CD4-positive, alpha-beta T cell (primary cell): Measurements from ENCODE around the gene NMNAT1. TPM values are rescaled to one million over a fixed set of nuclear protein-coding genes. Genes with fewer than 3 reads are reported as not detected.

Experiments used
- ATAC-seq: fragments of 200-7000 bp; cut with Tn5 transposase; one replicate; pipeline ENCODE4 v1.10.0; 2022; ENCODE audit warnings: mild to moderate bottlenecking; ENCODE audit not compliant: poor library complexity
- CTCF ChIA-PET: fragments of 350-600 bp; sonication (Branson Sonifier 250); formaldehyde crosslinking; loops from one replicate; lab custom pipeline; 2021; ENCODE audit warnings: antibody characterized with exemption, inconsistent platforms; lab: Charles Lee
- POLR2A ChIA-PET: fragments of 350-600 bp; sonication (Branson Sonifier 250); formaldehyde crosslinking; loops from one replicate; lab custom pipeline; 2021; ENCODE audit warnings: antibody characterized with exemption, inconsistent platforms; lab: Charles Lee
- DNase-seq, 14 experiments: peaks; one replicate each; pipeline ENCODE4 v3.0.0-alpha.2; 2013 to 2020; ENCODE audit warnings: mixed read lengths in 2 of 14
- H3K27ac ChIP-seq, 2 donors: one replicate each; pipeline versions ENCODE4 v1.5.1 to v1.7.0; 2013; ENCODE audit warnings: low read length in 2 of 2, low read depth in 1 of 2, mild to moderate bottlenecking in 1 of 2
- H3K27me3 ChIP-seq, 2 experiments: 1 replicate in 1 of 2; 2 replicates in 1 of 2; pipeline versions ENCODE4 v1.6.1 to v1.7.0; 2013; ENCODE audit warnings: low read length in 2 of 2, control low read depth in 1 of 2, mild to moderate bottlenecking in 1 of 2, moderate library complexity in 1 of 2; ENCODE audit not compliant: insufficient read depth in 2 of 2, control insufficient read depth in 1 of 2
- H3K36me3 ChIP-seq: one replicate; pipeline ENCODE4 v1.6.1; 2013; ENCODE audit warnings: low read length, control low read depth; ENCODE audit not compliant: insufficient read depth
- H3K4me1 ChIP-seq: one replicate; pipeline ENCODE4 v1.6.1; 2013; ENCODE audit warnings: low read length, control low read depth; ENCODE audit not compliant: insufficient read depth
- H3K4me3 ChIP-seq: one replicate; pipeline ENCODE4 v1.5.1; 2013; ENCODE audit warnings: mild to moderate bottlenecking, low read length, moderate library complexity
- H3K9me3 ChIP-seq, 2 experiments: 1 replicate in 1 of 2; 2 replicates in 1 of 2; pipeline versions ENCODE4 v1.6.1 to v1.7.0; 2013; ENCODE audit warnings: low read length in 2 of 2, mild to moderate bottlenecking in 2 of 2, control low read depth in 1 of 2, moderate library complexity in 1 of 2; ENCODE audit not compliant: control insufficient read depth in 1 of 2, insufficient read depth in 1 of 2
- H3K27ac Mint-ChIP-seq: one replicate; pipeline ENCODE4 v1.8.0; 2020; ENCODE audit warnings: mixed read lengths
- H3K27me3 Mint-ChIP-seq: one replicate; pipeline ENCODE4 v1.8.0; 2021; ENCODE audit warnings: mixed read lengths
- H3K36me3 Mint-ChIP-seq: one replicate; pipeline ENCODE4 v1.8.0; 2021; ENCODE audit warnings: low read depth, mixed read lengths
- H3K4me1 Mint-ChIP-seq: one replicate; pipeline ENCODE4 v1.8.0; 2021; ENCODE audit warnings: low read depth, mixed read lengths
- H3K4me3 Mint-ChIP-seq: one replicate; pipeline ENCODE4 v1.8.0; 2020; ENCODE audit warnings: mild to moderate bottlenecking, mixed read lengths
- H3K9me3 Mint-ChIP-seq: one replicate; pipeline ENCODE4 v1.8.0; 2020; ENCODE audit warnings: mixed read lengths
- intact Hi-C, 2 experiments: fragments of 100-400 bp; cut with DNase I in 1 of 2; cut with micrococcal nuclease in 1 of 2; formaldehyde crosslinking; loops; one replicate each; pipeline versions ENCODE4 v1.15.1 to v1.9.0; 2023 to 2025; cut with DNase I, micrococcal nuclease
- total RNA-seq, 174 experiments: library from RNA in 2 of 174; stranded (reverse) in 2 of 174; gene quantifications; one replicate each; pipeline ENCODE4 v1.2.3 and lab custom pipeline; 2021 to 2026
- TF ChIP-seq, protein P1 (sequence below): fragments of 200-600 bp; IDR thresholded peaks from one replicate; pipeline ENCODE4 v1.8.0; 2022; ENCODE audit warnings: antibody characterized with exemption, mild to moderate bottlenecking

NMNAT1 gene
- total RNA-seq, 2 experiments from 2014 or later, result 0.66 to 1.0 TPM

DNA sequence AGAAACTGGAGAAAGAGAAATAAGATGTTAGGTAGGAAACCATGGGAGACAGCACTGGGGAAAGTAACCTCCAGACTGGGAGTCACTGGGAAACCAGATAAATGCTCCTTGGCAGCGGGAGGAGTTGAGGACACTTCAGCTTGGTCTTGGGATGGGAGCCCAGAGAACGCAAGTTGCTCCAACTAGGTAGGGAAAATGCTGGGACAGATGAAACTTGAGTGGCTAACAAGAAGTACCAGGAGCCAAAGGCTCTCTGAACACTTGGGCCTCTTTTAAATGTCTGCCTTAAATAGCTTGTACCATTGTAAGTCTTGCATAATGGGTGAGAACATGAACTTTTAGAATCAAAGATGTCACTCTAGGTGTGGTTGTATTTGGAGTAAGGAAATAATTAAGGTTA is 3.0 kb downstream of the NMNAT1 start:
- intact Hi-C loops, result loop anchor here in 1 of 2 experiments (10.0 kb wide), 1 partner anchor 162 kb away; no protein-coding TSS in a partner anchor
- Mint-ChIP-seq H3K27ac (peak overlapping the region; percentile 4), H3K4me1 (peaks cover 26% of the 10 kb centered on the region), H3K4me3 (no peak overlapping the region), H3K27me3 (no peaks in the 10 kb centered on the region), H3K9me3 (no peaks in the 10 kb centered on the region), H3K36me3 (peaks cover 17% of the 10 kb centered on the region)
- ChIA-PET CTCF (no interaction called here), POLR2A (no interaction called here)
- Histone ChIP-seq H3K27me3 (no peaks in the 10 kb centered on the region), H3K4me3 (no peak overlapping the region), H3K27ac (no peak overlapping the region), H3K9me3 (no peaks in the 10 kb centered on the region), H3K4me1 (peaks cover 34% of the 10 kb centered on the region), H3K36me3 (peaks cover 6% of the 10 kb centered on the region)
- TF ChIP-seq, protein P1, sequence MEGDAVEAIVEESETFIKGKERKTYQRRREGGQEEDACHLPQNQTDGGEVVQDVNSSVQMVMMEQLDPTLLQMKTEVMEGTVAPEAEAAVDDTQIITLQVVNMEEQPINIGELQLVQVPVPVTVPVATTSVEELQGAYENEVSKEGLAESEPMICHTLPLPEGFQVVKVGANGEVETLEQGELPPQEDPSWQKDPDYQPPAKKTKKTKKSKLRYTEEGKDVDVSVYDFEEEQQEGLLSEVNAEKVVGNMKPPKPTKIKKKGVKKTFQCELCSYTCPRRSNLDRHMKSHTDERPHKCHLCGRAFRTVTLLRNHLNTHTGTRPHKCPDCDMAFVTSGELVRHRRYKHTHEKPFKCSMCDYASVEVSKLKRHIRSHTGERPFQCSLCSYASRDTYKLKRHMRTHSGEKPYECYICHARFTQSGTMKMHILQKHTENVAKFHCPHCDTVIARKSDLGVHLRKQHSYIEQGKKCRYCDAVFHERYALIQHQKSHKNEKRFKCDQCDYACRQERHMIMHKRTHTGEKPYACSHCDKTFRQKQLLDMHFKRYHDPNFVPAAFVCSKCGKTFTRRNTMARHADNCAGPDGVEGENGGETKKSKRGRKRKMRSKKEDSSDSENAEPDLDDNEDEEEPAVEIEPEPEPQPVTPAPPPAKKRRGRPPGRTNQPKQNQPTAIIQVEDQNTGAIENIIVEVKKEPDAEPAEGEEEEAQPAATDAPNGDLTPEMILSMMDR, result no peak
- ATAC-seq, result no peak
- no peak for DNase-seq

DNA sequence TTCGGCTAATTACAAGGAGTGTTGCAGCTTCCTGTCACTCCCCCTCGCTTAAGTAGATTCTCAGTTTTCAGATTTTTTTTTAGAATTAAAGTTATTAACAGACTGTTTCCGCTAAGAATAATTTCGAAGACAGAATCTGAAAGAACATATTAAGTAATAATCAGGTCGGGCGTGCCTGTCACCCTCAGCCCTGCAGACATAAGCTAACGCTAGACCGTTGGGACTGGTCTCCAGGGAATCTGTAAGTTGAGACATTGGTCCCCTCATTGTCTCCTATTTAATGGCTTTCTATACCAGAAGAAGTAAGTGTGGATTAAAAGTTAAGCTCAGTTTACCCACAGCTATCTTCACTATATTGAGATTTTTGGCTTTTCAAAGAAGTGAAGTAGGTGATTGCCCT is 14.5 kb downstream of the NMNAT1 start:
- Mint-ChIP-seq H3K36me3 (no peaks in the 10 kb centered on the region), H3K9me3 (no peaks in the 10 kb centered on the region), H3K27me3 (no peaks in the 10 kb centered on the region), H3K4me3 (no peak overlapping the region), H3K27ac (no peak overlapping the region), H3K4me1 (no peaks in the 10 kb centered on the region)
- Histone ChIP-seq H3K4me3 (no peak overlapping the region), H3K27me3 (no peaks in the 10 kb centered on the region), H3K27ac (no peak overlapping the region), H3K36me3 (no peaks in the 10 kb centered on the region), H3K4me1 (no peaks in the 10 kb centered on the region), H3K9me3 (no peaks in the 10 kb centered on the region)
- TF ChIP-seq, protein P1, result no peak
- CTCF ChIA-PET, result no interaction called here
- DNase-seq (no peak), ATAC-seq (no peak)
- intact Hi-C loops, result no loop called here
- POLR2A ChIA-PET, result no interaction called here

DNA sequence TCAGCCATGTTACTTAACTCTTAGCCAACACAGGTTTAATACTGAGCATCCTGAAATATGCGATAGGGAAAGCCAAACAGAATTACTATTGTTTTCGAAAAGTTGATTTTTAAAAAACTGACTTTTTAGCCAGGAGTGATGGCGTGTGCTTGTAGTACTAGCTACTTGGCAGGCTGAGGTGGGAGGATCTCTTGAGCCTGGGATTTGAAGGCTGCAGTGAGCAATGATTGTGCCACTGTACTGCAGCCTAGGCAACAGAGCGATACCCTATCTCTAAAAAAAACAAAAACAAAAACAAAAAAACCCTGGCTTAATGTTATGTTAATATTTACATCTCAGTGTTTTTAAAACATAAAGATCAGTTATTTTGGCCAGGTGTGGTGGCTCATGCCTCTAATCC is 16.7 kb downstream of the NMNAT1 start:
- intact Hi-C loops, result no loop called here
- Mint-ChIP-seq H3K36me3 (no peaks in the 10 kb centered on the region), H3K27ac (no peak overlapping the region), H3K4me1 (no peaks in the 10 kb centered on the region), H3K27me3 (no peaks in the 10 kb centered on the region), H3K4me3 (no peak overlapping the region), H3K9me3 (no peaks in the 10 kb centered on the region)
- Histone ChIP-seq H3K4me3 (no peak overlapping the region), H3K4me1 (no peaks in the 10 kb centered on the region), H3K27me3 (no peaks in the 10 kb centered on the region), H3K27ac (no peak overlapping the region), H3K36me3 (no peaks in the 10 kb centered on the region), H3K9me3 (no peaks in the 10 kb centered on the region)
- no peak for ATAC-seq
- TF ChIP-seq, protein P1, result no peak
- ChIA-PET POLR2A (no interaction called here), CTCF (interaction anchor here (1.0 kb wide), 1 partner anchor 10 kb away, joined by 4 read pairs; no protein-coding TSS in a partner anchor)
- no peak for DNase-seq
